Breast epithelium (tissue), 4 donors: Measurements from ENCODE around the gene CEP55. TPM values are rescaled to one million over a fixed set of nuclear protein-coding genes. Genes with fewer than 3 reads are reported as not detected.

Experiments used
- DNase-seq, 2 donors: peaks; one replicate each; pipeline ENCODE4 v3.0.0-alpha.2; 2019; ENCODE audit warnings: low spot score in 2 of 2
- H3K27ac ChIP-seq, 2 donors: fragments of 200-600 bp; sonication (generic) in 1 of 2; one replicate each; pipeline ENCODE4 v1.5.1; 2016 to 2019; ENCODE audit warnings: mild to moderate bottlenecking in 1 of 2
- H3K27me3 ChIP-seq, 2 donors: fragments of 200-600 bp; sonication (generic) in 1 of 2; one replicate each; pipeline versions ENCODE4 v1.5.1 to v1.6.0; 2017 to 2019; ENCODE audit warnings: control low read depth in 1 of 2, mild to moderate bottlenecking in 1 of 2
- H3K36me3 ChIP-seq: fragments of 200-600 bp; one replicate; pipeline ENCODE4 v1.5.1; 2019
- H3K4me1 ChIP-seq, 2 donors: fragments of 200-600 bp; sonication (generic); one replicate each; pipeline ENCODE4 v1.5.1; 2016 to 2019; ENCODE audit warnings: control low read depth in 1 of 2
- H3K4me3 ChIP-seq, 3 donors: fragments of 200-600 bp; sonication (generic); 1 replicate in 2 of 3; 2 replicates in 1 of 3; pipeline ENCODE4 v1.5.1; 2016 to 2019; ENCODE audit warnings: mild to moderate bottlenecking in 3 of 3, moderate library complexity in 2 of 3
- H3K9me3 ChIP-seq, 2 donors: fragments of 200-600 bp; sonication (generic) in 1 of 2; one replicate each; pipeline ENCODE4 v1.5.1; 2016 to 2019; ENCODE audit warnings: control low read depth in 1 of 2
- CTCF ChIP-seq, 3 donors: fragments of 450-650 bp; IDR thresholded peaks; one replicate each; pipeline ENCODE4 v1.5.1; 2016 to 2017; ENCODE audit warnings: antibody characterized with exemption in 3 of 3, mild to moderate bottlenecking in 3 of 3, moderate library complexity in 3 of 3
- POLR2A ChIP-seq: fragments of 450-650 bp; IDR thresholded peaks from one replicate; pipeline ENCODE4 v1.6.1; 2016; ENCODE audit warnings: antibody characterized with exemption, mild to moderate bottlenecking, moderate library complexity
- POLR2AphosphoS5 ChIP-seq, 3 donors: sonication (generic); formaldehyde crosslinking; IDR thresholded peaks; one replicate each; pipeline ENCODE4 v1.6.1; 2017; ENCODE audit warnings: antibody characterized with exemption in 3 of 3
- intact Hi-C: fragments of 100-400 bp; cut with DNase I; formaldehyde crosslinking; loops from one replicate; pipeline ENCODE4 v1.15.1; 2023; ENCODE audit warnings: low total_unique reads
- total RNA-seq, 3 donors: library from RNA; depleted of rRNA; stranded (reverse); fragments of >200 nt; gene quantifications; one replicate each; pipeline ENCODE4 v1.1.0, GENCODE V29; 2016

CEP55 gene
- total RNA-seq, 3 donors from 2014 or later, result 0.33 to 2.1 (median 0.73) TPM

GRCh38 chr10:93485690-93486089 is 10.7 kb upstream of the CEP55 start:
- no peak overlapping the region for H3K27ac ChIP-seq
- intact Hi-C loops, result no loop called here
- no peak for DNase-seq
- H3K4me1 ChIP-seq, result no peaks in the 10 kb centered on the region
- no peak overlapping the region for H3K4me3 ChIP-seq
- no peaks in the 10 kb centered on the region for H3K9me3 ChIP-seq
- no peak for TF ChIP-seq POLR2A
- no peak for TF ChIP-seq POLR2AphosphoS5 (IDR thresholded peaks at IDR 0.05)
- H3K27me3 ChIP-seq, result no peaks in the 10 kb centered on the region
- H3K36me3 ChIP-seq, result no peaks in the 10 kb centered on the region

- H3K27ac ChIP-seq, result no peak overlapping the region
- no peak for TF ChIP-seq POLR2AphosphoS5 (IDR thresholded peaks at IDR 0.05)
- intact Hi-C loops, result no loop called here
- H3K4me1 ChIP-seq, result no peaks in the 10 kb centered on the region
- H3K9me3 ChIP-seq, result no peaks in the 10 kb centered on the region
- no peaks in the 10 kb centered on the region for H3K36me3 ChIP-seq
- no peak for DNase-seq
- H3K27me3 ChIP-seq, result no peaks in the 10 kb centered on the region
- no peak overlapping the region for H3K4me3 ChIP-seq
These were observed 7.4 kb upstream of the CEP55 start for GRCh38 chr10:93488956-93489528.

- intact Hi-C loops, result no loop called here
- Histone ChIP-seq H3K27me3 (no peaks in the 10 kb centered on the region), H3K4me3 (no peak overlapping the region), H3K9me3 (no peaks in the 10 kb centered on the region), H3K36me3 (no peaks in the 10 kb centered on the region), H3K4me1 (peaks cover 0 to under 1% of the 10 kb centered on the region in 2 donors), H3K27ac (no peak overlapping the region)
- no peak for TF ChIP-seq POLR2A
- no peak for TF ChIP-seq POLR2AphosphoS5 (IDR thresholded peaks at IDR 0.05)
- no peak for TF ChIP-seq CTCF (IDR thresholded peaks at IDR 0.05)
- DNase-seq, result no peak
These were observed 4.8 kb upstream of the CEP55 start for GRCh38 chr10:93491602-93492121.

GRCh38 chr10:93493162-93493561 is 3.2 kb upstream of the CEP55 start:
- no peak overlapping the region for H3K4me3 ChIP-seq
- TF ChIP-seq POLR2AphosphoS5 (IDR thresholded peaks at IDR 0.05) (no peak), POLR2A (no peak), CTCF (IDR thresholded peaks at IDR 0.05) (no peak)
- DNase-seq, result no peak
- no peak overlapping the region for H3K27ac ChIP-seq
- intact Hi-C loops, result no loop called here
- no peaks in the 10 kb centered on the region for H3K9me3 ChIP-seq
- no peaks in the 10 kb centered on the region for H3K36me3 ChIP-seq
- peaks cover 0 to 4% of the 10 kb centered on the region in 2 donors for H3K4me1 ChIP-seq
- H3K27me3 ChIP-seq, result no peaks in the 10 kb centered on the region

GRCh38 chr10:93494494-93494893 is 1.9 kb upstream of the CEP55 start:
- intact Hi-C loops, result no loop called here
- no peak for TF ChIP-seq POLR2A
- TF ChIP-seq CTCF (IDR thresholded peaks at IDR 0.05), result no peak
- no peak for TF ChIP-seq POLR2AphosphoS5 (IDR thresholded peaks at IDR 0.05)
- Histone ChIP-seq H3K4me1 (peaks cover 0 to 4% of the 10 kb centered on the region in 2 donors), H3K27me3 (no peaks in the 10 kb centered on the region), H3K9me3 (no peaks in the 10 kb centered on the region), H3K36me3 (no peaks in the 10 kb centered on the region), H3K4me3 (no peak overlapping the region), H3K27ac (no peak overlapping the region)
- DNase-seq, result no peak

GRCh38 chr10:93495654-93496321 is 624 bp upstream of the CEP55 start:
- intact Hi-C loops, result no loop called here
- Histone ChIP-seq H3K4me1 (peaks cover 0 to 4% of the 10 kb centered on the region in 2 donors), H3K27me3 (no peaks in the 10 kb centered on the region), H3K36me3 (no peaks in the 10 kb centered on the region), H3K9me3 (no peaks in the 10 kb centered on the region), H3K4me3 (peak overlapping the region; percentile 52 to 75 (median 70)), H3K27ac (peak overlapping the region; percentile 25 to 64)
- TF ChIP-seq POLR2A, result no peak
- no peak for DNase-seq
